ENCODE results near the gene GNG14.

GRCh38 chr19:12722566-12723380 lies 35.0 kb downstream of the GNG14 start:
- no peak for TF ChIP-seq CTCF (IDR thresholded peaks at IDR 0.05; ENCODE audit: low read length)
- no peak for TF ChIP-seq EZH2 (IDR thresholded peaks at IDR 0.05; ENCODE audit: borderline replicate concordance, low read length)

All from OCI-LY1 (cell line).